Neural crest cell (in vitro differentiated cells): Measurements from ENCODE around the gene SIM2. TPM values are rescaled to one million over a fixed set of nuclear protein-coding genes. Genes with fewer than 3 reads are reported as not detected.

Experiments used
- DNase-seq: peaks from one replicate; pipeline ENCODE4 v3.0.0; 2021; ENCODE audit warnings: low read depth, mixed read lengths, low spot score
- H3K27ac Mint-ChIP-seq: one replicate; pipeline ENCODE4 v1.8.0; 2021; ENCODE audit warnings: mild to moderate bottlenecking, mixed read lengths; ENCODE audit not compliant: unreplicated experiment
- H3K27me3 Mint-ChIP-seq: 2 replicates; pipeline ENCODE4 v1.8.0; 2021; ENCODE audit warnings: low read depth, mild to moderate bottlenecking, mixed read lengths
- H3K36me3 Mint-ChIP-seq: 2 replicates; pipeline ENCODE4 v1.8.0; 2021; ENCODE audit warnings: low read depth, mild to moderate bottlenecking, mixed read lengths
- H3K4me1 Mint-ChIP-seq: 2 replicates; pipeline ENCODE4 v1.8.0; 2021; ENCODE audit warnings: mixed read lengths
- H3K4me3 Mint-ChIP-seq: one replicate; pipeline ENCODE4 v1.8.0; 2021; ENCODE audit warnings: mild to moderate bottlenecking, mixed read lengths
- H3K9me3 Mint-ChIP-seq: 2 replicates; pipeline ENCODE4 v1.8.0; 2021; ENCODE audit warnings: mixed read lengths
- CTCF ChIP-seq: fragments of 200-600 bp; sonication (generic); conservative IDR thresholded peaks from 2 replicates; pipeline ENCODE4 v1.5.0; 2021; ENCODE audit warnings: antibody characterized with exemption, mild to moderate bottlenecking
- total RNA-seq: library from RNA; stranded (reverse); gene quantifications from 2 replicates; pipeline ENCODE4 v1.2.1, GENCODE V29; 2021

Gene SIM2
- total RNA-seq, 1 donor from 2014 or later = not detected

DNA sequence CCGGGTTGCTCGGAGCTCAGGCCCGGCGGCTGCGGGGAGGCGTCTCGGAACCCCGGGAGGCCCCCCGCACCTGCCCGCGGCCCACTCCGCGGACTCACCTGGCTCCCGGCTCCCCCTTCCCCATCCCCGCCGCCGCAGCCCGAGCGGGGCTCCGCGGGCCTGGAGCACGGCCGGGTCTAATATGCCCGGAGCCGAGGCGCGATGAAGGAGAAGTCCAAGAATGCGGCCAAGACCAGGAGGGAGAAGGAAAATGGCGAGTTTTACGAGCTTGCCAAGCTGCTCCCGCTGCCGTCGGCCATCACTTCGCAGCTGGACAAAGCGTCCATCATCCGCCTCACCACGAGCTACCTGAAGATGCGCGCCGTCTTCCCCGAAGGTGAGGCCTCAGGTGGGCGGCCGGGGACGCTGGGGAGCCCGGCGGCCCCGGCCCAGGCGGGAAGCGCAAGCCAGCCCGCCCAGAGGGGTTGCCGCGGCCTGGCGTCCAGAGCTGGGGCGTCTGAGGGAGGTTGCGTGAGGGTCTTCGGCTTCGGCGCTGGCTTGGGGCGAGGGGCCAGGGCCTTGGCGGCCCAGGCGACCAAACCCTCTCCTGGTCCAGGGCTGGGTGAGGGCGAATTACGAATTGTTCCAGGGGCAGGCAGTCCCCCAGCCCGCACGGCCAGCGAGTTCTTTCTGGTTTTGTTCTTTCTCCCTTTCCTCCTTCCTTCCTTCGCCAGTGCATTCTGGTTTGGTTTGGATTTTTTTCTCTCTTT lies 805 bp downstream of the SIM2 start:
- peaks cover 94% of the 10 kb centered on the region for H3K27me3 Mint-ChIP-seq
- peak; percentile 4 for DNase-seq

GRCh38 chr21:36700295-36700970 lies 1.5 kb downstream of the SIM2 start:
- Mint-ChIP-seq H3K36me3 (no peaks in the 10 kb centered on the region), H3K4me1 (peaks cover 11% of the 10 kb centered on the region), H3K9me3 (no peaks in the 10 kb centered on the region), H3K27ac (no peak overlapping the region), H3K27me3 (peaks cover 94% of the 10 kb centered on the region), H3K4me3 (peak overlapping the region; percentile 41)
- no peak for TF ChIP-seq CTCF
- peak; percentile 3 for DNase-seq

More for the DNA sequence above, 805 bp downstream of the SIM2 start:
- no peaks in the 10 kb centered on the region for H3K36me3 Mint-ChIP-seq
- peak overlapping the region; percentile 41 for H3K4me3 Mint-ChIP-seq
- H3K27ac Mint-ChIP-seq = no peak overlapping the region
- H3K4me1 Mint-ChIP-seq = peaks cover 11% of the 10 kb centered on the region
- no peak for TF ChIP-seq CTCF
- H3K9me3 Mint-ChIP-seq = no peaks in the 10 kb centered on the region

GRCh38 chr21:36700971-36701755 lies 2.2 kb downstream of the SIM2 start:
- H3K36me3 Mint-ChIP-seq = no peaks in the 10 kb centered on the region
- peaks cover 94% of the 10 kb centered on the region for H3K27me3 Mint-ChIP-seq
- peak; percentile 21 for TF ChIP-seq CTCF
- H3K27ac Mint-ChIP-seq = no peak overlapping the region
- peaks cover 11% of the 10 kb centered on the region for H3K4me1 Mint-ChIP-seq
- peak overlapping the region; percentile 29 for H3K4me3 Mint-ChIP-seq
- H3K9me3 Mint-ChIP-seq = no peaks in the 10 kb centered on the region
- peak; percentile 7 for DNase-seq

DNA sequence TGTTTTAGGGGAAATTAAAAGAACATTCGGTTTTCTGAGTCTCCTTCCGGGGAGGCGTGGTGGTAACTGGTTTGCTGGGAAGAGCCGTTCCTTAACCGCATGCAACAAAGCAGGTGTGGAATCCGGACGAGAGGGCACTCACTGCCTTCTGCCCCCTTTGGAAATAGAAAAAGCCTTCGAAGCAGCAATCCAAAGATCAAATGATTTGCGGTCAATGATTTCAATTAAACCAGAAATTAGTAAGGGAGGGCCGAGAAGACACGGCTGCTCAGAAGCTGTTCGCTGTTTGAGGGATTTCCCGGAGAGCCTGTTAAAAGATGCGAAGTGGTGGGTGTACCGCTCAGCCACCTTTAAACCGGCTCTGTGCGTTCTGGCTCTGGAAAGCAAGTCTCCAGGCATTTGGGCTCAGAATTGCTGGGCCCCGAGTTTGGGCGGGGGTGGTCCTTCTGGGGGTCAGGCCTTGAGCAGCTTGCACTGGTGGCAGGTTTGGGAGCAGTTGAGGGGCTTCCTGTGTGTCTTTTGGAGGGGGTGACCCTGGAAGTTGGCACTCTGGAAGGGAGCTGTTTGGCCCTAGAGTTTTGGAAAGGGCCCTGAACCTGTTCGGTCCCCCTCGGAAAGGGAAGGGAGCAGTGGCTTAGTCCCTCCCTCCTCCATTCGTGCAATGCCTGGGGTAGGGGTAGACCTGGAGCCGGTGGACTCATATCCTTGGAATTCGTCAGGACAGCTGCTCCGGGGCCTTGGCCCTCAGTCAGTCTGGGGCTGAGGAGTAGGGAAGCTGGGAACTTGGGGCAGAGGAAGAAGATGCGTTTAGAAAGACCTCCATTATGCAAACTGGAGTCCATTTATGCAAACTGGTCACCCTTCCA lies 3.1 kb downstream of the SIM2 start:
- H3K4me1 Mint-ChIP-seq = peaks cover 11% of the 10 kb centered on the region
- H3K9me3 Mint-ChIP-seq = no peaks in the 10 kb centered on the region
- TF ChIP-seq CTCF = no peak
- H3K4me3 Mint-ChIP-seq = peak overlapping the region; percentile 38
- DNase-seq = no peak
- peaks cover 94% of the 10 kb centered on the region for H3K27me3 Mint-ChIP-seq
- H3K36me3 Mint-ChIP-seq = no peaks in the 10 kb centered on the region
- H3K27ac Mint-ChIP-seq = no peak overlapping the region

GRCh38 chr21:36702622-36702968 lies 3.7 kb downstream of the SIM2 start:
- DNase-seq = no peak
- Mint-ChIP-seq H3K4me1 (peaks cover 11% of the 10 kb centered on the region), H3K9me3 (no peaks in the 10 kb centered on the region), H3K27me3 (peaks cover 94% of the 10 kb centered on the region), H3K36me3 (no peaks in the 10 kb centered on the region), H3K27ac (no peak overlapping the region), H3K4me3 (peak overlapping the region; percentile 38)
- TF ChIP-seq CTCF = no peak
